Panc1 (cell line): ENCODE results near the gene PSMF1.

Experiments used
- CTCF ChIP-seq: fragments of 450-650 bp; IDR thresholded peaks from 2 replicates; pipeline ENCODE4 v1.5.1; 2017; ENCODE audit warnings: mild to moderate bottlenecking
- SIN3A ChIP-seq: IDR thresholded peaks from 2 replicates; pipeline ENCODE4 v1.6.1; 2012; ENCODE audit warnings: low read depth, mild to moderate bottlenecking, low read length, moderate library complexity, borderline replicate concordance; ENCODE audit not compliant: insufficient read depth

- TF ChIP-seq CTCF (no peak), SIN3A (no peak)
These were observed 46.5 kb downstream of the PSMF1 start for GRCh38 chr20:1164871-1165270.
